Iris pigment epithelial cell (primary cell): ENCODE results near the gene PEAK3.
"Not testable (repeated sequence)": the region's sequence is repeated elsewhere in the genome, so short reads cannot be mapped to it uniquely, and the experiment has no call there.

Source experiments
- DNase-seq: peaks from one replicate; pipeline ENCODE4 v3.0.0-alpha.2; 2011; ENCODE audit warnings: low read depth

Gene PEAK3

DNA sequence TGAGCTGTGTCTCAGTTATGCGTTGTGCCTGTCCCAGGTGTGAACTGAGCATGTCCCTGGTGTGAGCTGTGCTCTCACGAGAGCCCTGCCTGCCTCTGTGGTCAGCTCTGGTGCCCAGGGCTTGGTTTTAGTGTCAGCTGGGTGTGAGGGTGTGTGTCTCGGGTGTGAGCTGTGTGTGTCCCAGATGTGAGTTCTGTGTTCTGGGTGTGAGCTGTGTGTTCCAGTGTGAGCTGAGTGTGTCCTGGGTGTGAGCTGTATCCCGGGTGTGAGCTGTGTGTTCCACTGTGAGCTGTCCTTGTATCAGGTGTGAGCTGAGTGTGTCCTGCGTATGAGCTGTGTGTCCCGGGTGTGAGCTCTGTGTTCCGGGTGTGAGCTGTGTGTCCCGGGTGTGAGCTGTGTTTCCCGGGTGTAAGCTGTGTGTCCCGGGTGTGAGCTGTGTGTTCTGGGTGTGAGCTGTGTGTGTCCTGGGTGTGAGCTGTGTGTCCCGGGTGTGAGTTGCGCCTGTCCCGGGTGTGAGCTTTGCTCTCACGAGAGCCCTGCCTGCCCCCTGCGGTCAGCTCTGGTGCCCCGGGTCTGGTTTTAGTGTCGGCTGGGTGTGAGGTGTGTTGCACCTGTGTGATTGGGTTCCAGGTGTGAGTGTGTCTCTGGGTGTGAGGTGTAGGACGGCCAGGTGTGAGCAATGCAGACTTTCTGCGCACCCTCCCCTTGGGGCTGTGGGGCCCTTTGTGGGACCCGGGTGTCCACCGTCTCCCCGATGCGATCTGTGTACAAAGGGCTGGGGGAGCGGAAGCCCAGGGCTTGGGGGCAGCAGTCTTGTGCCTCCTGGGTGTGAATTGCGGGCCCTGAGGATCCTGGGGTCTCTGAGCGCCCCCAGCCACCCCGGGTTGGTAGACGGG is 7.1 kb upstream of the PEAK3 start:
- no peak for DNase-seq

DNA sequence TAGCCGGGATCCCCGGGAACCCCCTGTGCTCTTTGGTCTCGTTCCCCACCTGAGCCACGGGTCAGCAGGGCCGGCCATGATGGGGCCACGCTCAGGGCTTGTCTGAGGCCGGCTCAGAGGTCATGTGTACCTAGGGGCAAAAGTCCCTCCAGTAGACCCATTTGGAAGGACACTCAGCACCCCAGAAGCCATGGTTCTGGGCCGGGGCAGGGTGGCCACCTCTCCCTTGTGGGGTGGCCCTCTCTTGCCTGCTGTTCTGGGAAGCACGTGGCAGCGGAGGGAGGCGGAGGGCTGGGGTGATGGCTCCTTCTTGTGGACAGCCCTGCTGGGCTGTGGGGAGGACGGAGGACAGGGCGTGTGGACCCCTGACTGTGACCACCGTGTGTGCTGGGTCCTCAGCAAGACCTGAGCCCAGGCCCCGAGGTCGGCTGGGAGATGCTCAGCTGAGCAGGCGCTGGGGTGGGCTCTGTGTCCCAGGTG is 6.4 kb upstream of the PEAK3 start:
- DNase-seq: no peak

DNA sequence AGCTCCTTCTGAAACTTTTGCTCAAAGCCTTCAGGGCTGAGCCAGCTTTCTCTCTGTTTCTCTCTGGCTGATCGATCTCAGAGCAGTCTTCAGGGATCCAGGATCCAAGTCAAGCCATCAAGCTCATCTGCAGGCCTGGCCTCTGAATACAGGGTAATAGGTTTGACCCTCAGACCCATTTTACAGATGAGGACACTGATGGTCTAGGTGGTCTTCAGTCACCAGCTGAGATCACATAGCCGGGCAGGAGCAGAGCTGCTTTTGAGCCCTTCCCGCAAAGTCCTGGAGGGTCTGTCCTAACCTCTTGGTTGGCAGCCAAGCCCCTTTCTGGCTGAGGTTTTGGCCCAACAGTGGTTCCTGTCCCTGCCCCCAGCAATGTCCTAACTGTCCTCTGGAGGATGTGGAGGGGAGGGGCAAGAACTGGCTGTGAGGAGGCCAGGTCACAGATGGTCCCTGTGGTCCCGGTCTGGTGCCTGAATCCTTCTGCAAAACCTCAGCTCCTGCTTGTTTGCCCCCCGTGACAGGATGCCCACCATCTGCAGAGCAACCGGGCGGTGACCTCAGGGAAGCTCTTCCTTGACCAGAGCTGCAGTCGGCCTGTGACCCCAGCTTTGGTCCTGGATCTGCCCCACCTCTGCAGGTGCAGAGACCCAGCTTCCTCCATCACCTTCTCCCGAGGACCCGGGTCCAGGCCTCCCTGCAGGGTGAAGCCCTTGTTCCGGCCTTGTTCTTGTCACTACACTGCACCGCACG is 5.8 kb upstream of the PEAK3 start:
- no peak for DNase-seq

DNA sequence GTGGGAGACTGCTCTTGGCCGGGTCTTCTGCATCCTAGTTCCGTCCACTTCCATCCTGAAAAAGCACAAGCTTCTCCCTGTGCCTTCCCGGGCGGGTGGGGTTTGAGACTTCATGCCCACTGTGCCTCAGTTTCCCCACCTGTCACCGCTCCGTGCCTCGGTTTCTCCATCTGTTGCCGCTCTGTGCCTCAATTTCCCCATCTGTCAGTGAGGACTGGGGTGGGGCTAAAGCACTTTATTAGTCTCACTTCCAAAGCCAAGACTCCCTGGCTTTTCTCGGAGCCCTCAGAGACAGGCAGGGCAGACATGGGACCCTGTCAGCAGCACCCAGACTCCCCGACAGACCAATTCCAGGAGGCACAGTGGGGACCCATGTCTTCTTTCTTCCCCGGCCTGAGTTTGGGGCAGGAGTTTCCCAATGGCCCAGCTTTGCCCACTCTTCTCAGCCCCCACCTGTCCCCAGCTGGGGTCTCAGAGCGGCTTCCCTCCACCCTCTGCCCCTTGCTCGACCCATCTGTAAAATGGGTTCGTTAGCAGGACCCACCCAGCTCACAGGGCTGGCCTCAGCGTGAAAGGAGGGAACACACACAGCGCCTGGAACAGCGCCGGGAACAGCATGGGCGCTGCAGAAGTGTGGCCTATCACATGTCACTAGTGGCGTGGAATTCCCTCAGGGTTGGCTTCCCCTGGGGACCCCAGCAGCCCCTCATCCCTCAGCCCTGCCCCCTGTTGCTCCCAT is 4.6 kb upstream of the PEAK3 start:
- no peak for DNase-seq

DNA sequence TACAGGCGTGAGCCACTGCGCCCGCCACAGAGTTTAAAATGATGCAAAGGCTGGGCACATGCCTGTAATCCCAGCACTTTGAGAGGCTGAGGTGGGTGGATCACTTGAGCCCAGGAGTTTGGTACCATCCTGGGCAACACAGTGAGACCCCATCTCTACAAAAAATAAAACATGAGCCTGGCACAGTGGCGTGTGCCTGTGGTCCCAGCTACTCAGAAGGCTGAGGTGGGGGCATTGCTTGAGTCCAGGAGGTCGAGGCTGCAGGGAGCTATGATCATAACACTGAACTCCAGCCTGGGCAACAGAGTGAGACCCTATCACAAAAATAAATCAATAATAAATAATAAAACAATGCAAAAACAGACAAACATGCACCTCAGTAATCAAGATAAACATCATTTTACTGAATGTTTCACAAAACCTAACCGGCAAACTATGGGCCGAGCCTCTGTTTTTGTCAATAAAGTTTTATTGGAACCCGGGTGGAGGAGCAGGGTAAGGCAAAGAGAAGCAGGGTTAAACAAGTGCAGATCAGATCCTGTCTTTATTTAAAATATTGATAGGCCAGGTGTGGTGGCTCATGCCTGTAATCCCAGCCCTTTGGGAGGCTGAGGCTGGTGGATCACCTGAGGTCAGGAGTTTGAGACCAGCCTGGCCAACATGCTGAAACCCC is 2.0 kb upstream of the PEAK3 start:
- DNase-seq: no peak

DNA sequence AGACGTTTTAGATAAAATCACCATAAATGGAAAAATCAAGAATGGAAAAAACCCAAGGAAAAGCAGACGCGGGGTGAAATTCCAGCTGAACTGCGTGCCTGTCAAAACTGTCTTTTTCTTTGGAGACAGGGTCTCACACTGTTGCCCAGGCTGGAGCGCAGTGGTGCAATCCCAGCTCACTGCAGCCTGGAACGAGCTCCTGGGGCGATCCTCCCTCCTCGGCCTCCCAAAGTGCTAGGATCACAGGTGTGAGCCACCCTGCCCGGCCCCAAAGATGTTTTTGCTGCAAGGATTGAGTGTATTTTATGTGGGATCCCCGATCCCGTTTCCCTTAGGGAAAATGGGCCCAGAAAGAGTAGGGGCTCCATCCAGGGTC is 875 bp upstream of the PEAK3 start:
- no peak for DNase-seq

DNA sequence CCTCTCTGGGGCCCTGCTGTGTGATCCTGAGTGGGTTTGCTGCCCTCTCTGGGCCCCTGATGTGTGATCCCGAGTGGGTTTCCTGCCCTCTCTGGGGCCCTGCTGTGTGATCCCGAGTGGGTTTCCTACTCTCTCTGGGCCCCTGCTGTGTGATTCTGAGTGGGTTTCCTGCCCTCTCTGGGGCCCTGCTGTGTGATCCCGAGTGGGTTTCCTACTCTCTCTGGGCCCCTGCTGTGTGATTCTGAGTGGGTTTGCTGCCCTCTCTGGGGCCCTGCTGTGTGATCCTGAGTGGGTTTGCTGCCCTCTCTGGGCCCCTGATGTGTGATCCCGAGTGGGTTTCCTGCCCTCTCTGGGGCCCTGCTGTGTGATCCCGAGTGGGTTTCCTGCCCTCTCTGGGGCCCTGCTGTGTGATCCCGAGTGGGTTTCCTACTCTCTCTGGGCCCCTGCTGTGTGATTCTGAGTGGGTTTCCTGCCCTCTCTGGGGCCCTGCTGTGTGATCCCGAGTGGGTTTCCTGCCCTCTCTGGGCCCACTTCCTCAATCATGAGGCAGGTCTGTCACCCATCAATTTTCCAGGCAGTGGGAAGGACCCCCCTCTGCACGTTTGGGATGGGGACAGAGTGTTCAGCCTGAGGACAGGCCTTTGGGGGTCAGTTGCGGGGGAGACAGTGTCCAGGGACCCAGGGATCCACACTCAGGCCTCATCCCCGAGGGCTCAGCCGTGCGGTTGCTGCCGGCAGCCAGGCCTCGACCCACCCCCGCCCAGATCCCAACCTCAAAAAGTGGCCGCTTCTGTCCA is 512 bp downstream of the PEAK3 start:
- DNase-seq: not testable (repeated sequence)

DNA sequence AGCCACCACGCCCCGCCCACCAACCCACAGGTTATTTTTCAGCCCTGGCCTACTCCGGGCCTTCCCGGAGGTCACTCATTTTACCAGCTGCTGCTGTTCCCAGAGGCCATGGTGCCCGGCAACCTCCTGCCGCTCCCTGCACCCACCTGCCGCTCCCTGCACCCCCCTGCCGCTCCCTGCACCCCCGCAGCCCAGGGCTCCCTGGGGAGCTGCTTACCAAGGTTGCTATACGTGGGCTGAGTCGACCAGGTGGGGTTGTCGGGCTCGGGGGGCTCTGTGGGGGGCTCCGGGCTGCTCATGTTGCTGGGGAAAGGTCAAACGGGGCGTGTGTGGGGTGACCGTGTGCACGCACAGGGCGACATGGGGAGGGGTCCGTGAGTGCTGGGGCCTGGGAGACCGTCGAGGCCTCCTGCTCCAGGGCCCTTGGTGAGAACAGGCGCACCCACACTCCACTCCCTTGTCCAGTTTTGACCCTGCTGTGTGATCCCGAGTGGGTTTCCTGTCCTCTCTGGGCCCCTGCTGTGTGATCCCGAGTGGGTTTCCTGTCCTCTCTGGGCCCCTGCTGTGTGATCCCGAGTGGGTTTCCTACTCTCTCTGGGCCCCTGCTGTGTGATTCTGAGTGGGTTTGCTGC is 1.2 kb downstream of the PEAK3 start:
- DNase-seq: no peak

DNA sequence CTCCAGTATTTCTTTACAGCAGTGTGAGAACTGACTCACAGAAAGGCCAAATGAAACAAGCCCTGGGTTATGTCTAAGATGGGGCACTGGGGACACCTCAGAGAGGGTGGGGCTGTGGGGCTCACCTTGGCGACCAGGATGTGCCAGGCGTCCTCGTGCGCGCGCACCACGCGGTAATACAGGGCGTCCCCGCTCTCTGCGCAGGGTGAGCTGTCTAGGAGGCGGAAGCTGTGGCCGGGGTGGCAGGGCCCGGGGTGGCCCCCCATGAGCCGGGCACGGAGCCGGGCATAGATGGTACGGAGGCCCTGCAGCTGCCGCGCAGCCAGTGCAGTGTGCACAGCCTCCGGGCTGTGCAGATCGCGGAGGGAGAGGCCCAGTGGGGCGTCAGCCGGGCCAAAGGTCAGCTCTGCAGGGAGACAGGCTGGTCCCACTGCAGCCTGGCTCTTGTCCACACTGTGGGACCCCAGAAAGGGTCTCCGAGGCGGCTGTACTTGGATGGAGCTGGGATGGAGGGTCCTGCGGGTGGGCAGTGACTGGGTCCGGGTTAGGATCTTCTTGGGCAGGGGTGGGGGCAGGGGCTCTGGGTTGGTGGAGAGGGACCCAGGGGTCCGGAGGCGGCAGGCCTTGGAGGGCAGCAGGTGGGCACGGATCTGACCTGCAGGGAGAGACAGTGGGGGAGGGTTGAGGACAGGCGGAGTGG is 3.4 kb downstream of the PEAK3 start:
- DNase-seq: no peak

DNA sequence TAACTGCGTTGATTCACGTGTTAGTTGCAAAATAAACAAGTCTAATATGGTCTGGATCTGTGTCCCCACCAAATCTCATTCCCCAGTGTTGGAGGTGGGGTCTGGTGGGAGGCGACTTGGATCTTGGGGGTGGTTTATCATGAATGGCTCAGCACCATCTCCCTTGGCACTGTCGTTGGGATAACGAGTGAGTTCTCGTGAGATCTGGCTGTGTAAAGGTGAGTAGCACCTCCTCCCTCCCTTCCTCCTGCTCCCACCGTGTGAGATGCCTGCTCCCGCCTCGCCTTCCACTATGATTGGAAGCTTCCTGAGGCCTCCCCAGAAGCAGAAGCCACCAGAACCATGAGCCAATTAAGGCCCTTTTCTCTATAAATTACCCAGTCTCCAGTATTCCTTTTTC is 4.8 kb downstream of the PEAK3 start:
- DNase-seq: no peak

DNA sequence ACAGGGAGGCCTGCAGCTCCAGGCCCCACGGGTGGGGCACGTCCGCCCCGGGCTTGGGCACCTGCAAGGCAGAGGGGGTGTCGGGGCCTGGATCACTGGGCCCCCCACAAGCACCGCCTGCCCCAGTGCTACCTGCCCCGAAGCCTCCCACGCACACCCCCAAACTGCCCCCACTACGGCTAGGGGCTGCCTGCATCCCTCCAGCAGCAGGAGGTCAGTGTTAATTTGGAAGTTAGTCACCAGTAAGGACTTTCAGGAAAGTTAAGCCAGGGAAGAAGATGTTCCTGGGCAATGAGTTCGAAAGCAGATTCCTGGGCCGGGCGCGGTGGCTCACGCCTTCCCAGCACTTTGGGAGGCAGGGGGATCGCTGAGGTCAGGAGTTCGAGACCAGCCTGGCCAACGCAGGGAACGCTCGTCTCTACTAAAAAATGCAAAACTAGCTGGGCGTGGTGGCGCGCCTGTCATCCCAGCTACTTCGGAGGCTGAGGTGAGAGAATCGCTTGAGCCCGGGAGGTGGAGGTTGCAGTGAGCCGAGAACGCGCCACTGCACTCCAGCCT is 5.5 kb downstream of the PEAK3 start:
- no peak for DNase-seq

DNA sequence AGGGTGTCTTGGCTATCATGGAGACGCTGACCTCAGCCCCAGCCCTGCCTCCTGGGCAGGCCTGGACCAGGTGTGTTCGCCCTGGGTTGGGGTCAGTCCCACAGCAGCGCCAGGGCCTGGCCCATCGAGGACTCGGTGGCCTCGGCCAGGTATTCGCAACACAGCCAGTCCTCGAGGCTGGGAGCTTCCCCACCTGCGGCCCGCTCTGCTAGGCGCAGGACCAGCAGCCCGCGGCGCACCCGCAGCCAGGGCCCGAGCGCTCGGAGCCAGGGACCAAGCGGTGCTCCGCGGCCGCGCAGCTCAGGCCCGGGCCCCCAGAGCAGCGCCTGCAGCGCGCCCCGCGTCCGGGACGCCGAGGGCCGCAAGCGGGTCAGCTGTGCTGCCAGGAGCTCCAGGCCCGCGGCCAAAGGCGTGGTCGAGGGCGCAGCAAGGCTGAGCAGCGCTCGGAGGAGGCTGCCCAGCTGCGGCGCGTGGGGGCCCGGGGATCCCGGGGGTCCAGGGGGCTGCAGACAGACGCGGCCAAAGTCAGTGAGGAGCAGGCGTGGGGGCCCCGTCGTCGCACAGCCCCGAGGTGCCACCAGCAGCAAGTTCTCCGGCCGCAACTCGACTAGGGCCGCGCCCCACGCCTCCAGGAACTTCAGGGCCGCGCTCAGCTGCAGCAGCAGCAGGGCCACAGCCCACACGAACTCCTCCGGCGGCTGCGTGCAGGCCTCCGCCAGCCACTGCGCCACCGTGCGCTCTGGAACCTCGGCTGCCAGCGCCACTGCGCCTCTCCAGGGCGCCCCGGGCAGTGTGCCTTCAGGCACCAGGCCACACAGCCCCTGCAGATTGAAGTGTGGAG is 6.2 kb downstream of the PEAK3 start:
- no peak for DNase-seq

DNA sequence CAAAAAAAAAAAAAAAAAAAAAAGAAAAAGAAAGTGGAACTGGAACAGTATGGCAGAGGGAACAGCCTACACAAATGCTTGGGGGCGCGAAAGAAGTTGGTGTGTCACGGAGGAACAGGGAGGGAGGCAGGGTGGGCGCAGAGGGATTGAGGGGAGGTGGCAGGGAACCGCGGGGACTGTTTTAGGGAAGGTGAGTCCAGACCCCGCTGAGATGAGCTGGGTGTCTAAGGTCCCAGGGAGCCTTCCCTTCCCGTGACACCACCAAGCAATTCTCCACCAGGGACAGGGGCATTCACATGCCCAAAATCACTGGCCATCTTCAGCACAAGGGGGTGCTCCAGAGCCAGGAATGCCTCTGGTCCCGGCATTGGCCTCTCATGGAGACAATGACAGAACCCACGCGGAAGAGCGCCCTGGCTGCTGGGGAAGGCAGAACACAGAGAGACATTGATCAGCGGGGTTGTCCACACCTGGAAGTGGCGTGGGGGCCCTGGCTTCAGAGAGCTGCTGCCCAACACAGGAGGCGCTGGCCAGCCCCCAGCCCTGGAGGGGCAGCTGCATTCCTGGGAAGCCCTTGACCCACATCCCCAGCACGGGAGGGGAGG is 6.9 kb downstream of the PEAK3 start:
- DNase-seq: peak; percentile 59

DNA sequence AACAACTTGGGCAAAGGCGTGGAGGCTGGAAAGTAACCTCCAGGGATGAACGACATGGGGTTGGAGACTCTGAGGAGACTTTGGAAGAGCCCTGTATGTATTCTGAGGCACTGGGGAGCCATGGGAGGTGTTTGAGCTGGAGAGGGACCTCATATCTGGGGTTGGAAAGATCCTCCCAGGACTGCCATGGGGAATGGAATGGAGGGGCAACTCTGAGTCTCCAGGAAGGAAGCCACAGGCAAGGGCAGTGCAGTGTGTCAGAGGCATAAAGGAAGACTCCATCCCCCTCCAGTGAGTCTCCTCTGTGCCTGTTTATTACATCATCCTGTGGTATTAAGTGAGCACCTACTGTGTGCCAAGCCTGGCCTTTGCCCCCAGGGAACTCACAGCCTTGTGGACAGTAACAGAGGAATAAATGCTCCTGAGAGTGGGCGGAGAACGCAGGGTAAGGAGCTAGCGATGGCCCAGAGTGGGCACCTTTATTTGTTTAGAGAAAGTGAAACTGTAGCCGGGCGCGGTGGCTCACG is 7.7 kb downstream of the PEAK3 start:
- DNase-seq: no peak

DNA sequence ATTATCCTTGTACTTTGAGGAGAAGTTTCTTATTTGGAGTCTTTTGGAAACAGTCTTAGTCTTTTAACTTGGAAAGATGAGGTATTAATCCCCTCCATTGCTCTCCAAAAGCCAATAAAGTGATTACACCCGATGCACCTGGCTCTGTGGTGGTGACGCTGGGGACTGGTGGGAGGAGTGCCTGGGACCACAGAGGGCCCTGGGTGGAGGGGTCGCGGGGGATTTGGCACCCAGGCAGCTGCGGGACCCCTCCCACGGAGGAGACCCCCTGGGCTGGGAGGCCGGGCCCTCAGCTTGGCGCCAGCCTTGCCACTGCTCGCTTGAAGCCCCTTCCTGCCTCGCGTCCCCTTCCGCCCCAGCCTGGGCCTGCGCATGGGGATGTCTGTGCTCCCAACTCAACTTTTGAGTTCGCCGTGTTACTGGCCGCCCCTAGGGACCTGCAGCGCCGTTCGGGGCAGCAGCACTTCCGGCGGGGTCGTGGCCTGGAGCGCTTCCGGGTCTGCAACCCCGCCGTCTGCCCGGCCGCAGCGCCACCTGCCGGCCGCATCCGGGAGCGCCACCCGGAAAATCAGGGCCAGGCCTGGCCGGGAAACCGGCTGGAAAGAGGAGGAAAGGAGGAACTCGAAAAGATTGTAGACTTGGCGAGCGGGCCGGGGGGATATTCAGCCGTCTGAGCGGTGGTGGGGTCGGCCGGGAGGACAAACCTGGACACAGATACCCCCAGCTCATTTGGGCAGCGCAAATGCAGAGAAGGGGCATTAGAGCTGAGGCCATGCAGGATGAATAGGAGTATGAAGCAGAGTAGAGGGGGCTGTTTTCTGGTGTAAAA is 8.4 kb downstream of the PEAK3 start:
- DNase-seq: peak; percentile 49

DNA sequence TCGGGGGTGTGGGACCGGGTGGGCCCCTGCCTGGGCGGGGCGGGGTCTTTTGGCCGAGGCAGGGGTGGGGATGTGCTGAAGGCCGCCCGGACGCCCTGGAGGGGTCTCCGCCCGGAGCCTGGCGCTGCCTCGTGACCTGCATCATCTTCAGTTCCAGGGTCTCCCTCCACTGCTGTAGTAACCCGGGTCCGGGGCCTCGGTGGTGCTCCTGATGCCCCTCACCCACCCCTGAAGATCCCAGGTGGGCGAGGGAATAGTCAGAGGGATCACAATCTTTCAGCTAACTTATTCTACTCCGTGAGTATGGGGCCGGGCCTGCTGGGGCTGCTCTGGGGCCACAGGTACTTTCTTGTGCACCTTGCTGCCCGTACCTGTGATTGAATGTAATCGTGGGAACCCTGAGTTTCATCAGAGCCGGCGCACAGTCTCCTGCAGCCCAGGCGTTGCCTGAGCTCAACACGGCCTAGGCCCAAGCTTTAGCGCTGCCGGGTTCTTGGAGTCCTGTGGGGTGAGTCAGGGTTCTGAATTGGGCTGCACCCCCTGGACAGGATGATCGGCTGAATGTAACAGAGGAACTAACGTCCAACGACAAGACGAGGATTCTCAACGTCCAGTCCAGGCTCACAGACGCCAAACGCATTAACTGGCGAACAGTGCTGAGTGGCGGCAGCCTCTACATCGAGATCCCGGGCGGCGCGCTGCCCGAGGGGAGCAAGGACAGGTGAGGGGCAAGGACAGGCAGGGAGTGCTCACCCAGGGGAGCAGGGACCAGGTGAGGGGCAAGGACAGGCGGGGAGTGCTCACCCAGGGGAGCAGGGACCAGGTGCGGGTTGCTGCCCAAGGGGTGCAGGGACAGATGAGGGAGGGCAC is 10.5 kb downstream of the PEAK3 start:
- DNase-seq: peak; percentile 93
